Activated CD4-positive, CD25-positive, alpha-beta regulatory T cell (primary cell): ENCODE measurements around the gene LRRC10B.
"Not testable (repeated sequence)": the region's sequence is repeated elsewhere in the genome, so short reads cannot be mapped to it uniquely, and the experiment has no call there.

Experiments
- DNase-seq, 4 experiments: peaks; one replicate each; lab custom pipeline; 2025; lab: John Stamatoyannopoulos, UW

Gene LRRC10B

DNA sequence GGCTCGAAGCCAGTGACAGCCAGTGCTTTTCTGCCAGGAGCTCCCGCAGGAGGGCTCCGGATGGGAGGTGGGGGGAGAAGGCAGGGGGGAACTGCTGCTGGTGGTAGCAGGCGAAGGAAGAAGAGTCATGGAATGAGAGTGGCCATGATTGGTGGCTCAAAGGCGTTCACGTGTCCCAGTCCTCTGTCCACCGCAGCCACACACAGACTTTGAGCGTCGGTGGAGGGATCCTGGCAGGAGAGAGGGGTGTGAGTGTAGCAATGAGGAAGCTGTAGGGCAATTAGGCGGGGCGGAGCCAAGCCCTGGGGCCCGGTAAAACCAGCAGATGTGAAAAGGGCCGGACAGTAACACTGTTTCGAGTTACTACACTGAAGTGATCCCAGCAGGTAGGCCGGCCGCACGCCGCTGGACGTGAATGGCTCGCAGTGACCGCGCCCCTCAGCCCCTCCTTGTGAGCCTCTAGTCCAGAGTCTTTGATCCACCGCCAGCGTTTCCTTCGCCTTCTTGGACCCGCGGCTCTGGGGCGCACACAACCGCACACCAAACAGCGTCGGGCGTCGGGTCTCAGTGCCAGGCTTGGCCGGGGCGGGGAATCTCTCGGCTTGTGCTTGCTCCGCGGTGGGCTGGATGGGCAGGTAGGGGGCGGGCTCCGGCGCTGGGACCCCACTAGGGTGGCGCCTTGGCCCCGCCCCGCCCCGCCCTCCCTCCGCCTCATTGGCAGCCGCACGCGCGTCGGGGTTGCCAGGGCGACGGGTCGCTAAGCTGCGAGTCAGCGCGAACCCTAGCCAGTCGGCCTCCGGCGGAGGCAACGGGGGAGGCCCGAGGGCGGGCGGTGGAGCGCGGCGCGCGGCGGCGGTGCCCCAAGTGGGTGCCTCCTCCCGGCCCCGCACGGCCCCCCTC is at the start of gene LRRC10B:
Gene LRRC10B (plus strand): TSS at position 788 of the 900 bp plus-strand sequence. CDS start 250 bp downstream, outside the sequence.
- no peak for DNase-seq

DNA sequence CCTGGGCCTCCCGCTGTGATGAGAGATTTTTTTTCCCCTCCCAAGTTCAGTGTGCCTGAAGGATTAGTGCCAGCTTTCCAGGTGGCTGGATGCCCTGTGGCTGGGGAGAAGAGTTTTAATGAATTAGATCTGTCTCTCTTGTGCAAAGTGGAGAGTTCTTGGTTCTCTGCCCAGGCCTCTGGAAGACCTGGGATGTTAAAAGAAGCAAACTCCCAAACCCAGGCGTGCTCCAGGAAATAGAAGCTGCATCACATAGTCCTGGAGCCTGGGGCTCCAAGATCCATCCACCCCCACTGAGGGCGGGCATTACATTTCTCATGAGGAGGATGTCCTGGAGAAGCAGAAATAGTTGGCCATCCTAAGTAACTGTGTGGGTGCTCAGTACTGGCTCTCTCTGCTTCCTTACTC is 48.1 kb upstream of the LRRC10B start:
- DNase-seq = no peak

DNA sequence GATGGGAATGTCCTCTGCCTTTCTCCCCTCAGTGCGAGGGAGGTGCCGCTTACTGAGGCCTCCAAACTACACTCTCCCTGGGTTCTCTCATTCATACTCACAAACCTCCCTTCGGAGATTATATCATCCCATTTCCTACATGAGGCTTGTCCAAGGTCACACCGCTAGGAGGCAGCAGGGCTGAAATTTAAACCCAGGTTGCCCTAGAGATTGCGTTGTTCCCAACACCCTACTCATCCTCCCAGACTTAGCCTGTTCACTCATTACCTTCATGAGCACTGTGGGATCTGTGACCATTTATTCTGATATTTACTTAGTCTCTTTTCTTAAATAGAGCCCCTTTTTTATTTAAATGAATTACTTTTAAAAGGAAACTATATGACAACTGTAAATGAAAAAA is 47.6 kb upstream of the LRRC10B start:
- no peak for DNase-seq

DNA sequence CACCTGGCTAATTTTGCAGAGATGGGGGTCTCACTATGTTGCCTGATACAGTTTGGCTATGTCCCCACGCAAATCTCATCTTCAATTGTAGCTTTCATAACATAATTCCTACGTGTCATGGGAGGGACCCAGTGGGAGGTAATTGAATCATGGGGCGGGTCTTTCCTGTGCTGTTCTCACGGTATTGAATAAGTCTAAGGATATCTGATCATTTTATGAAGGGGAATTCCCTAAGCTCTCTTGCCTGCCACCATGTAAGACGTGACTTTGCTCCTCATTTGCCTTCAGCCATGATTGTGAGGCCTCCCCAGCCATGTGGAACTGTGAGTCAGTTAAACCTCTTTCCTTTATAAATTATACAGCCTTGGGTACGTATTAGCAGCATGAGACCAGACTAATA is 40.9 kb upstream of the LRRC10B start:
- DNase-seq = not testable (repeated sequence)

DNA sequence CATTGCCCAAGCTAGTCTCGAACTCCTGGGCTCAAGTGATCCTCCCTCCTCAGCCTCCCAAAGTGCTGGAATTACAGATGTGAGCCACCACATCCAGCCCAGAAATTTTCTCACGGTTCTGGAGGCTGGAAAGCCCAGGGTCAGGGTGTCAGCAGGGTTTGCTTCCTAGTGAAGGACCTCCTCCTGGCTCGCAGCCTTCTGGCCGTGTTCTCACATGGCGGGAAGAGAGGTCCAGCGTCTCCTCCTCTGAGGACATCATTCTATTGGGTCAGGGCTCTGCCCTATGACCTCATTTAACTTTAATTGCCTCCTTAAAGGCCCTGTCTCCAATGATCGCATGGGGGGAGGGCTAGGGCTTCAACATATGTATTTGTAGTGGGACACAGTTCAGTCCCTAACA is 40.5 kb upstream of the LRRC10B start:
- no peak for DNase-seq

DNA sequence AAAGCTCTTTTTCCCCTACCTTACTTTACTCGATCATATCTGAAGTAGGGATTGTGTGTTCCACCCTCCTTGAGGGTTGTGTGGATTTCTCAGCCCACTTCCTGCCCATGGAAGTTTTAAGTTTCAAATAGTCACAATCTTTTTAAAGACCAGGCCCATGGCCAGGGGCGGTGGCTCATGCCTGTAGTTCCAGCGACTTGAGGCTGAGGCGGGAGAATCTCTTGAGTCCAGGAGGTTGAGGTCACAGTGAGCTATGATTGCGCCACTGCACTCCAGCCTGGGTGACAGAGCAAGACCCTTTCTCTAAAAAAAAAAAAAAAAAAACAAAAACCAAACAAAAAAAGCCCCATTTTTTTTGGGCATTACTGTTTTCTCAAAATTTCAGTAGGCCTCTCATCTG is 36.3 kb upstream of the LRRC10B start:
- DNase-seq = no peak

DNA sequence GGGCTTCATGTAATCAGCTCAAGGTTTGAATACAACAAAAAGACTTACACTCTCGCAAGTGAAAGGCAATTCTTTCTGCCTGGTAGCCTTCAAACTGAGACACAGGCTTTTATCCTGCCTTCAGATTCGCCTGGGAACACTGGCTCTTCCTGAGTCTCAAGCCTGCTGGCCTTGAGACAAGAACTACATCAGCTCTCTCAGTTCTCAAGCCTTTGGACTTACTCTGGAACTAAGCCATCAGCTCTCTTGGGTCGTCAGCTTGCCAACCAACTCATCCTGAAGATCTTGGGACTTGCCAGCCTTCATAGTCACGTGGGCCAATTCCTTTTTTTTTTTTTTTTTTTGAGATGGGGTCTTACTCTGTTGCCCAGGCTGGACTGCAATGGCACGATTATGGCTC is 35.7 kb upstream of the LRRC10B start:
- DNase-seq = no peak

DNA sequence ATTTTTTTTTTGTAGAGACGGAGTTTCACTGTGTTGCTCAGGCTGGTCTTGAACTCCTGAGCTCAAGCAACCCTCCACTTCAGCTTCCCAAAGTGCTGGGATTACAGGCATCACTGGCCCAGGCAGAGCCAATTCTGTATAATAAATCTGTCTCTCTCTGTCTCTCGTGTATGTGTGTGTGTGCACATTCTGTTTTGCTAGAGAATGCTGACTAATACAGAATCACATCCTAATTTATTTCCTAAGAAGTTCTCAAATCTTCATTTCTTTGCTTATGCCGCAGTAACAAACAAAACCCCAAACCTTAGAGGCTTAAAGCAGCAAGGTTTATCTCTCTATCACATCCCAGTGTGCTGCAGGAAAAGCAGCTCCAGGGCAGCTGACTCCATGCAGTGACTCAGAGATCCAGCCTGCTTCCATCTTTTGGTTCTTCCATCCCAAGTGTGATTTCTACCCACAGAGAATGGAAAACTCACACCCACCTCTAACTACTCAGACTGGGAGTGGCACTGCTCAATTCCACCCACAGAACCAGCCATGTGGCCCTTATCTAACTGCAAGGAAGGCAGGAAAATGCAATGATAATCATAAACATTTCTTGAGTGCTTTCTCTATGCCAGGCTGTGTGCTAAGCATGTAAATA is 35.1 kb upstream of the LRRC10B start:
- no peak for DNase-seq

DNA sequence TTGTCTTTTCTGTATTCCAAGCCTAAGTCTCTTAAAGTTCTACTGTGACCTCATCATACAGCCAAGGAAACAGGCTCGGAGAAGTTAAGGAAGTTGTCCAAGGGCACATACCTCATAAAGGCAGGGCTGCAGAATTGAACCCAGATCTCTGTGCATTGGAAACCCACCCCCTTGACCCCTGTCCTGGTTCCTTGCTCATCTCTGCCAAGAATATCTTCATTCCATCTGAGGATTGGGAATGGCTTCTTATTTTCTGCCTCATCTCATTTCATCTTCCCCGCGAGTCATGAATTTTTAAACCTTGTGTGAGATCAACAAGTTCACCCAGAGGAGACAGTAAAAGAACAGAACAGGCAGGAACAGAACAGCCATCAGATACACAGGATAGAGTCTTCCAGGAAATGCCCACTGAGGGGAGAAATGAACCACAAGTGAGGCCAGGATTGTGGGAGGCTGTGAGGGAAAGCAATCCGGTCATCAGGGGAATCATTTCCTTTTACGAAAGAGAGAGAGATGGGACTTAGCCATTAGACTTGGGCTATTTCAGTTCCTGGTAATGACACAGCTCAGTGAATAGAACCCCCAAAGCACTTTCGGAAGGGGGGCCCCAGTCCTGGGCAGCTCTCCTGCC is 34.4 kb upstream of the LRRC10B start:
- no peak for DNase-seq

DNA sequence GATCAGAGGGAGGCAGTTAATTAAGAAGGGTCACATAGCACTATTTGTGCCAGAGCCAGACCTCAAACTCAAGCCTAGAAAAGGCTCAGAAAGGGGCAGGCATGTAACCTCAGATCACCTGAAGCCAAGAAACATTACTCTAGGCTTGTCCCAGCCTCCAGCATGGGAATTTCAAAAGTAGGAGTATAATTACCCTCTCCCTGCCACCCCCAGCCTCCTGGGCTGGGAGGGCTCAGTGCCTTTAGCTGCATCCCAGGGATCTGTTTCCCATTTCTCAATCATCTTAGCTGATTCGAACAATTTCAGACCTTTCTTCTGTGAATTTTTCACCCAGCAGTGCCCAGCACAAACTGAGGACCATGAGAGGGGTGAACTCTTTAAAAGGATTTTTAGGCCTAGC is 33.1 kb upstream of the LRRC10B start:
- no peak for DNase-seq

DNA sequence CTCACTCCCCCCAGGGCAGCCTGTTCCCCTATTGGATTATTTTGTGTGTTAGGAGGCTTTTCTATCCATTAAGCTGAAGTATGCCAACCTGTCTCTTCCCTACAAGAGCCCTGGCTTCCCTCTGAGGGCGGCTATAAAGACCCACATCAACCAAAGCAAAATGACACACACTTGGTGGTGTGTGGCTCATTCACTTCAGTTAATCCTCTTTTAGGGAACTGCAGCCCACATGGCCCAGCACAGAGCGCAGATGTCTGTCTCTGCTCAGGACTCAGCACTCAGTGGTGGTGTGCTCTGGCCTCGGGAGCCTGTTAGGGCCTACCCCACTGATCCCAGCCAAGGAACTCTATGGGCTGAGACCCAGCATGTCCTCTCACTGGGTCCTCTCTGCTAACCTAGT is 32.2 kb upstream of the LRRC10B start:
- DNase-seq = no peak

DNA sequence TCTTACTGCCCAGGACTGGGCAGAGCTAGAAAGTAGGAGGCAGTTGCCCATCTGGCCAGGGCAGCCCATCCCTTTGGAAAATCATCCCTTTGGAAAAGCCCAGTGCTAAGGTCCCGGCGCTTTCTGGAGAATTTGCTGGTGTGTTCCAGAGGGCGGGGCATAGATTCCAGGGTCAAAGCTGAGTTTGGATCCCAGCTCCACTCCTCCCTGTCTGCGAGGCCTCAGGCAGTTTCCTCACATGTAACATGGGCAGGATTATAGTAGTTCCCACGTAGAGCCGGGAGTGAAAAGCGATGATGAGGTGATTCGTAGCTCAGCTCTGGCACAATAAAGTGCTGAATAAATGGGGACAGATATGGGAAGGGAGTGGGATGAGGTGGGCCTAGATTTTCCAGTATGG is 31.4 kb upstream of the LRRC10B start:
- DNase-seq = no peak

DNA sequence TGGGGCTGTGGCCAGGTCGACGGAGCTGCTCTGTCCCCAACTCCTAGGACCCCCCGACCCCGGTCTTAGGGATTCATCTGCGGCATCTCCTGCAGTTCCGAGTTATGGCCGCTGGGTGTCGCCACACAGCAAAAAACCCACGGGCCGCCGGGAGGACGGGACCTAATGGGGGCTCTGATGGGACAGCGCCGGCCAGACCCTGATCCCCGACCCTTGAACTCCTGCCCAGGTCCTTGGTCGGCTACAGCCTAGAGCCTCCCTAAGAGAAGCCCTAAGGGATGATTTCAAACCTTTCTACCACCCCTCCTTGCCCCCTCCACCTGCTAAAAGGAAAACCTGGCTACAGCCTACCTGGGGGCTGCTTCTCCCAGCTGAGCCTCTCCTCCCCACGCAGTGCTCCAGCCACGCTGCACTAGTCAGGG is 30.8 kb upstream of the LRRC10B start:
- DNase-seq = peak in 3 of 4 experiments; percentile 9 to 45 (median 42)

DNA sequence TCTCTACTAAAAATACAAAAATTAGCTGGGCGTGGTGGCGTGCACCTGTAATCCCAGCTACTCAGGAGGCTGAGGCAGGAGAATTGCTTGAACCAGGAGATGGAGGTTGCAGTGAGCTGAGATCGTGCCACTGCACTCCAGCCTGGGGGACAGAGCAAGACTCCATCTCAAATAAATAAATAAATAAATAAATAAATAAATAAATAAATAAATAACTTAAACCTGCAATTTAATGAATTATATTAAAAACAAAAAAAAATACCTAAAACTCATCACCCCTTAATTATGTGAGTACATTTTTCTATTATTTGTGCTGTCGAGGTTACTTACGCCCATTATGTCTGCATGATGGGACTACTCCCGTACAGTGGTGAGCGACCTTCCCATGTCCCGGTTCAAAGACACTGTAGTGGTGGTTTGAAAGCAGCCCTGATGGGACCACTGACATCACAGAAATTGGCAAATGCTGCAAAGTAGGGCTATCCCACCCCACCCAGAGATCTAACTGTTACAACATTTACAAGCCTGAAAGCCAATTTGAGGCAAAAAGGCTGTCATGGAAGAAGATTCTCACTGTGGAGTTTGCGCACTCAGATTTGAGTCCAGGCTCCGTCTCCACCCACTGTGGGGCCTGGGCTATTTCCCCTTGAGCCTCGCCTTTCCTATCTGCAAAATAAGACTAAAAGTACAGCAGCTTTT is 29.0 kb upstream of the LRRC10B start:
- DNase-seq = not testable (repeated sequence)

DNA sequence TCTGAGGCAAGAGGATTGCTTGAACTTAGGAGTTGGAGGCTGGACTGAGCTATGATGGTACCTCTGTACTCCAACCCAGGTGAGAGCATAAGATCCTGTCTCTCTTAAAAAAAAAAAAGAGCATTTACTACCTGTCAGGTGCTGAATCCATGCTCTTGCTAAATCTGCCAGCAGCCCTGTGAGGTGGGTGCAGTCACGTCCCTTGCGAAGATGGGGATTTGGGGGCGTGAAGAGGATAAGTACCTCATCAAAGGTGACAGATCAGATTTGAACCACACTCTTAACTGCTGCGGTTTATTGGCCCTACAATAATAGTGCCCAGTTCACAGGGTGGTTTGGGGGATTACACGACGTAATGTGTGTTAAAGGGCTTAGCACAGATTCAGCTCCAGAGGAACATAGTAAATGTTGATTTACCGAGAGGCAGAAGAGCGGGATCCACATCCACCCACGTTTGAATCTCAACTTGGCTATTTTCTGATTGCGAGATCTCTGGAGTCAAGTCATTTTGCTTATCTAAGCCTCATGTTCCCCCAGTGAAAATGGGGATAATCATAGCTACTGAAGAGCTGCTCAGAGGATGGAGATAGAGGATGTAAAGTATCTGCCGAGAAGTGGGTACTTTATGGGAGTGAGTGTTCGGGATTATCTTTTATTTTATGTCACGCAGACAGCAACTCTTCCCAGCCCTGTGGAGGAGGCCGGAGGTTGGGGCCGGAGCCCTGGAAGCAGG is 28.1 kb upstream of the LRRC10B start:
- no peak for DNase-seq

DNA sequence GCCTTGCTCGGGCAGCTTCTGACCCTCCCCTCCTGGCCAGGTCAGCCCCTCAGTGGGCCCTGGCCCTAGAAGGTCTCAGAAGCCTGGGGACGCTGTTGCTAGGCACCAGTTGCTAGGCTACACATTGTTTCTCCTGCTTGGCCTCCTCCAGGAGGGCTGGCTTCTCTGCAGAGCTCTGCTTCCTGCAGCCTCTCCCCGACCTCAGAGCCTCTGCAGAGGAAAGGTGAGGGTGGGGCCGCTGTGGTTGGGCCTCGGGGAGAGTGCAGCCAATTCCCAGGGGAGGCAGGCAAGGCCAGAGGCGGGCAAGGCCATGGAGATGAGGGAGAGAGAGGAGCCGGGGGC is 27.6 kb upstream of the LRRC10B start:
- DNase-seq = no peak

DNA sequence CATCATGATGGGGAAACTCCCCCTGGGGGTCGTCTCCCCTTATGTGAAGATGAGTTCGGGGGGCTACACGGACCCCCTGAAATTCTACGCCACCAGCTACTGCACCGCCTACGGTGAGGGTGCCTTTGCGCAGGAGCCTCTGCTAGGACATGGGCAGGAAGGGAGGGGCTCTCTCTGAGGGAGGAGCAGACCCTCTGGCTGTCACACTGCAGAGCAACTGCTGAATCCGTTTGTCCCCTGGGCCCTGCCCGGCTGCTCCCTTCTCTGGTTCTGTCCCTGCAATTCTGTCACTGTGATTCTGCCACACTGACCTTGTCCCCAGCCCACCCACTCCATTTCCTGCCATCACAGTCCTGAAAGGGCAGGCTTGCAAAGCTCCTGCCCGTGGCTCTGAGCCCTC is 26.7 kb upstream of the LRRC10B start:
- no peak for DNase-seq

DNA sequence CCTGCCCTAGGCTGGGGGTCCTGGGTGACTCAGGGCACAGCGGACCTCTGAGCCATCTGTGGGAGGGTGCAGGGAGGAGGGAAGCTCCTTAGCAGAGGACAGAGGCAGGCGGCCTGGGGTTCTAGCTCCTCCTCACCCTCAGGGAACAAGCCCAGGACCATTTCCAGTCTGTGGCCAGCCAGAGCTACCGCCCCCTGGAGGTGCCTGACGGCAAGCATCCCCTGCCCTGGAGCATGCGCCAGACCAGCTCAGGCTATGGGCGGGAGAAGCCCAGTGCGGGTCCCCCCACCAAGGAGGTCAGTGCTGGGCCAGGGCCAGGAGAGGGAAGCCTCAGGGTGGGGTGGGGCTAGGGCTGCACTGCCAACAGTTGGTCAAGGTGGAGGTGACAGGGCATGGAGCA is 26.0 kb upstream of the LRRC10B start:
- no peak for DNase-seq

DNA sequence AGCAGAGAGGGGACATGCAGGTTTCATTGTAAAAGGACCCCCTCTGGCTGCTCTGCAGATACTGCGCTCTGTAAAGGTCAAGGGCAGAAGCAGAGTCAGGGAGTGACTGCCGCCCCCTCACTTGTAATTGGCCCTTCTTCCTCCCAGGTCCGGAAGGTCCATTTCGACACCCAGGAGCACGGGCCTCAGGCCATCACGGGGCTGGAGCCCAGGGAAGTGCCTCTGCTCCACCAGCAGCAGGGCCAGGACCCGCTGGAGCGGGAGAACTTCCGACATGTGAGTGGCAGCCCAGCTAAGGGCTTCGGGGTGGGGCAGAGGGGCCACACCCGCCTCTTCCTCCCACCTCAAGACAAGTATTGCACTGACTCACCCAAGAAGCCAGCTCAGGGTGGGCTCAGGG is 24.0 kb upstream of the LRRC10B start:
- no peak for DNase-seq

DNA sequence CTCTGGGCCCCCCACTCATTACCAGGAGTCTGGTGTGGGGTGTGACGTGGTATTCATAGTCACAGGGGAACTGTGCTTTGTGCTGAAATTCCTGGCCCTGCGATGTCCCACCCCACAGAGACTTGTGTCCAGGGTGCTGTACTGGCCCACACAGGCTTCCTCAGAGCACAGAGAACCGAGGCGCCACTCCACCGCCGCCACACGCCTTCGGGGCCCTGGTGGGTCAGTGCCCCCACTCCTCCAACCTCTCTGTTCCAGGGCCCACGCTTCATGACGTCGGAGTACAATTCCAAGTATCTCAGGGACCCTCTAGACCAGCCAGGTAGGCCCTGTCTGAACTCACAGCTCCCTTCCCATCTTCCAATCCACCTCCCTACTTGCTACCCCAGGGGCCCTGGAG is 23.5 kb upstream of the LRRC10B start:
- DNase-seq = no peak

DNA sequence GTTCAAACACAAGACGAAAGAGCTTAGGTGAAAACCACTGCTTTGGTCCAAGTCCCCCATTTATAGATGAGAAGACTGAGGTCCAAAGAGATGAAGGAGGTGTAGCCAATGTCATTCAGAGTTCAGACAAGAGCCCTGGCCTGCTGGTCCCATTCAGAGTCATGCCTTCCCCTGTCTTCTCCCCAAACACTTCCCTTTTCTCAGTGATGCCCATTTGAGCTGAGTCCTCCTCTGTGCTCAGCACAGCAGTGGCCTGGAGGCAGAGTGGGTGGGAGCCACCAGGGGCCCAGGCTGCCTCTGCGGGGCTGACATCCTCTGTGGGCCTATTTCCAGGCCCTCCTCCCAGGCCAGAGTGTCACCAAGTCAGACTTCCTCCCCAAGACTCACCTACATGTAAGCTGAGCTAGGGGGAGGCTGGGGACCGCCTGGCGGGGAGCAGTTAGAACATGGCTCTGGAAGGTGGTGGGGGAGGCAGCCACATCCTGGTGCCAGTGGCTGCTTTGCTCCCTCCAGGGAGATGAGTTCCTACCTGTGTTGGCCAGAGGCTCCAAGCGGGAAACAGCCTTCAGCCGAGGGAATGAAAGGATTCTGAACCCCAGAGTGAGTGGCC is 22.4 kb upstream of the LRRC10B start:
- DNase-seq = no peak
